22Rv1 (cell line): ENCODE results near the gene GAB2.
A peak's percentile ranks its signal among the peaks of the same experiment; 100 is the strongest.

Source experiments
- H3K27ac ChIP-seq: fragments of 450-650 bp; 2 replicates; pipeline ENCODE4 v1.5.1; 2017
- ZFX ChIP-seq: fragments of 450-650 bp; IDR thresholded peaks from 2 replicates; pipeline ENCODE4 v1.6.1; 2017; ENCODE audit warnings: antibody characterized with exemption, borderline replicate concordance
- TF ChIP-seq, protein P1 (sequence below): fragments of 450-650 bp; IDR thresholded peaks from 2 replicates; pipeline ENCODE4 v1.5.1; 2017; ENCODE audit warnings: mild to moderate bottlenecking

GAB2 gene

DNA sequence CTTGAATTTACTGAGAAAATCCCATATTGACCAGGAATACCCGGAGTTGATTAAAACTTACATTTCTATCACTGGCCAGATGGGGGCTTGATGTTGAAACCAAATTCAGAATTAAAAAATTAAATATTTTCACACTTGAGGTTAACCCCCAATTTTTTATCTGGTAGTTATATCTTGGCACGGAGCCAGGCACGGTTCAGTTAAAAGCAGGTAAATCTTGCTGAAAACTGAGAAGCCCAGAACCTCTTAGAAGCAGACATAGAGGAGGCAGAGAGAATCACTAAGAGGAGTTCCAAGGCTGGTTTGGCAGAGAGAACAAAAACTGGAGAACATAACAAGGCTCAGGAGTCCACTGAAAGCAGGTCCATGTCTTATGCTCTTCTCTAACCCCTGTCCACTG lies 151.2 kb downstream of the GAB2 start:
- TF ChIP-seq ZFX = no peak
- TF ChIP-seq, protein P1, sequence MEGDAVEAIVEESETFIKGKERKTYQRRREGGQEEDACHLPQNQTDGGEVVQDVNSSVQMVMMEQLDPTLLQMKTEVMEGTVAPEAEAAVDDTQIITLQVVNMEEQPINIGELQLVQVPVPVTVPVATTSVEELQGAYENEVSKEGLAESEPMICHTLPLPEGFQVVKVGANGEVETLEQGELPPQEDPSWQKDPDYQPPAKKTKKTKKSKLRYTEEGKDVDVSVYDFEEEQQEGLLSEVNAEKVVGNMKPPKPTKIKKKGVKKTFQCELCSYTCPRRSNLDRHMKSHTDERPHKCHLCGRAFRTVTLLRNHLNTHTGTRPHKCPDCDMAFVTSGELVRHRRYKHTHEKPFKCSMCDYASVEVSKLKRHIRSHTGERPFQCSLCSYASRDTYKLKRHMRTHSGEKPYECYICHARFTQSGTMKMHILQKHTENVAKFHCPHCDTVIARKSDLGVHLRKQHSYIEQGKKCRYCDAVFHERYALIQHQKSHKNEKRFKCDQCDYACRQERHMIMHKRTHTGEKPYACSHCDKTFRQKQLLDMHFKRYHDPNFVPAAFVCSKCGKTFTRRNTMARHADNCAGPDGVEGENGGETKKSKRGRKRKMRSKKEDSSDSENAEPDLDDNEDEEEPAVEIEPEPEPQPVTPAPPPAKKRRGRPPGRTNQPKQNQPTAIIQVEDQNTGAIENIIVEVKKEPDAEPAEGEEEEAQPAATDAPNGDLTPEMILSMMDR = no peak
- H3K27ac ChIP-seq = no peak overlapping the region

DNA sequence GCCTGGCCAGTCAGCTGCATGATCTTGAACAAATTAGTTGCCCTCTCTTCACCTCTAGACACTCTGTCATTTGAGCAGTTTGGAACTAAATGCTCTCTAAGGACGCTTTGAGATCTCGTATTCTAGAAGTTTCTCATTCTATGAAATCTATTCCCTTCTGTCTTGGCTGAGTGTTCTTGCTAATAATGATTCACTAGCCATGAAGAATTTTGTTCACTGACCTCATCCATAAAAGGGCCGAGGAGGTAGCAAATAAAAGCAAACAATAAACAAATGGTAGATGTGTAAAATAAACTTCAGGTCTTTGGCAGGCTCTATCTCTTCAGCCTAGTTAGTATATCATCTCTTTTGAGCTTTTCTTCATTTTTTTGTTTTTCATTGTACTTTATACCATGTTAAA lies 152.3 kb downstream of the GAB2 start:
- TF ChIP-seq ZFX = no peak
- TF ChIP-seq, protein P1 = no peak
- H3K27ac ChIP-seq = no peak overlapping the region

DNA sequence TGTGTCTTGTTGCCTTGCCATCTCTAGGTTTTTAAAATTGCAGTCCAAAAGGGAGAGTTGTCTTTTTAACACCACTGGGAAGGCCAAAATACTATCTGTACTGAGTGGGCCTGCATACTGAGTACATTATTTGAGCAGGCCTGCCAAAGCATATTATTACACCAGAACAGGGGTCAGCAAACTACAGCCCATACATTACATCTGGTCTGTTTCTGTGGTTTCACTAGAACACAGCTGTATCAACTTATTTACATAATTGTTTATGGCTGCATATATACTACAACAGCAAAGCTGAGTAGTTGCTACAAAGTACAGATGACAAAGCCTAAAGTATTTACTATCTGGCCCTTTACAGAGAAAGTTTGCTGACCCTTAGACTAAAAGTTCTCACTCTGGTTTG lies 154.9 kb downstream of the GAB2 start:
- TF ChIP-seq, protein P1 = no peak
- no peak for TF ChIP-seq ZFX
- no peak overlapping the region for H3K27ac ChIP-seq

DNA sequence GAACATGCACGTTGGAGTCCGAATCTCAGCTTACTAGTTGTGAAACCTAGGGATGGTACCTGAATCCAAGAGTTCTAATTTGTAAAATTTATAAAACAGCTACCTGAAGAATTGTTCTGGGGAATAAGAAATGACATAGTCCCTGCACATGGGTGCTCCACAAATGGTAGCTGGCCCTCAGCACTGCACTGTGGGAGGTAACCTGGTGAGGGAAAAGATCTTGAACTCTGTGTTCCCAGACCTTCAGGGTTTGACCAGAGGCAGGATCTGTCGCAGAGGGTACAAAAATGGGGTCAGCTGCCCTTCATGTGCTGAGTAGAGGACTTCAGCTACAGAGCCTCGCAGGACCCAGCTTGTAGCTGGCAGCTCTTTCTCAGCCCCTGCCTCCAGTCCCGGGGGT lies 155.4 kb downstream of the GAB2 start:
- no peak overlapping the region for H3K27ac ChIP-seq
- no peak for TF ChIP-seq ZFX
- TF ChIP-seq, protein P1 = no peak

DNA sequence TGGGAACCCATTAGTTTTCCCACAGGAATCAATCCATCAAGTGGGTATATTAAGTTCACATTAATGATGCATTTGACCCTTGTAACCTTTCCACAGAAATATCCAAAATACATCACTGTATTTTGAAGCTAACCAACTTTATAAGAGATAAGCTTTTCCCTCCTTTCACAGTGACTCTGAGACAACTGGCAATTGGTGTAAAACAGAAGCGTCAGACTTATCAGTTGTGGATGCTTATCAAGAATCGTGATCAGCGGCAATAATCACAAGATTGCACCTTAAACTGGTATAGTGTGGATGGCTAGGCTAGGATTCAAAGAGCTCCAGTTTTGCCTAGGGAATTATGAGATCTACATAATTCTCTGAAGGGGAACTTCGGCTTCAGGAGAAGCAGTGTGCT lies 155.8 kb downstream of the GAB2 start:
- TF ChIP-seq, protein P1 = no peak
- TF ChIP-seq ZFX = no peak
- no peak overlapping the region for H3K27ac ChIP-seq

DNA sequence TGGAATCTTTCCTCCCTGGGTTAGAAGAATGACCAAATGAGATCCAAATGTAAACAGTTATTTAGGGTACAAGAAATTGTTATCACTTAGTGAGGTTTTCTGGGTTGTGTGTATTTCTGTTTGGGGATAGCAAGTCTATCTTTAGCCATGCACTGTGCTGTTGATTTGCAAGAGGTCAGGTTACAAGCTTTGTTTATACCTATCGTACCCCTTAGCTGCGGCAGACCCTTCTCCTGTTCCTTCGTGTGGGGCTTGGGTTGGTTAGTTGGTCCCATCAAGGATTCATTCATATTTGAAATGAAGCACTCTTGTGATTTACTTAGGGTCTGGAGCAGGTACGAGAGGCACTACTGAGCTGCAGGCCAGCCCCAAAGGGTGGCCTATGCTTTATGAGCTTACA lies 156.3 kb downstream of the GAB2 start:
- H3K27ac ChIP-seq = 0 out of 2 replicates have a peak overlapping the region, but pooled peaks have one; percentile 75
- TF ChIP-seq, protein P1 = no peak
- no peak for TF ChIP-seq ZFX

DNA sequence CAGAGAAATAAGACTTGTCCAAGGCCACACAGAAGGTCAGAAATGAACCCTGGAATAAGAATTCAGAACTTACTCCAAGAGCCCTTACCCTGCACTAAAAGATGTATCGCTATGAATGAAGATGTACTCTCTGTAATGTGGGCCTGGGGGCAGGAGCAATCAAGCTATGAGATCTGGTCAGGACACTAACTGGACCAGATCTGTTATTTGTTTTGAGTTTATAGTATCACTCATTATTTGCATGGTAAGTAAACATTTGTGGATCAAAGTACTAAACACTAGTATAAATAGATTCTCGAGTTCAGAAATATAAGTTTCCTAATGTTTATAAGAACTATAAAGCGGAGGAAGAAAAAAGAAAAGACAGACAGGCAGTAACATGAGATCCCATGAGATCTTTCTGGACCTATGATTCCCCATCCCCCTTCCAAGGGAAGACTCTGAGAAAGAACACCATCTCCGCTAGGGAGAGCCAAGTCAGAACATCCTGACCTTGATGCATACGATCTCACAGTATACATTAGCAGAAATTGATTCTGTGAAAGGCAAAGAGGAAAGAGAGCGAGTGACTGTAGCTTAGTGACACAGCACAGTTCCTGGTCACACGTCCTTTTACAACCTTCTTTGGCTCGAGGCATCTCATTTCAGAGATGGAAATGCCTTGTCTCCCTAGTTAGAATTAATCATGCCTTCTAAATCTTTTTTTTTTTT lies 157.7 kb downstream of the GAB2 start:
- TF ChIP-seq, protein P1 = peak; percentile 14; the same call in 1 of the 2 replicates
- no peak for TF ChIP-seq ZFX
- peak overlapping the region; percentile 75 for H3K27ac ChIP-seq
